ENCODE measurements around the gene LRRC75A.
"Not testable (repeated sequence)": the region's sequence is repeated elsewhere in the genome, so short reads cannot be mapped to it uniquely, and the experiment has no call there.

Gene LRRC75A

DNA sequence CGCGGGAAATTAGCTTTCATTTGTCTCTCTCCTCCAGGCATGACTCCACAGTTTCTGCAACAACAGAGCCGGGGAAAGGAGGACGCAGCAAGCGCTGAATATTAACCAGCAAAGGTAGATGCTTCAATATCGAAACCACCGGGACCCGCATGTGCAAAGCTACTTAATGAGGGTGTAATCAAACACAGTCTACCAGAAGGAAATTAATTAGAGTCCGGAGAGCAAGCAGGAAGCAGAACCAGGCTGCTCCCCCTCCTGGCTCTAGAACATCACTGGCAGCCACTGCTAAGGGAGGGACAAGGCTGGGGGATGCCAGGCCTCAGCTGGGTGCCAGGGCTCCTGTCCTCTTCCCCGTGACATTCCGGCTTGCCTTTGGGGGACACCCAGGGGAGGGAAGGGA is 21.7 kb downstream of the LRRC75A start:
- no peak for DNase-seq

DNA sequence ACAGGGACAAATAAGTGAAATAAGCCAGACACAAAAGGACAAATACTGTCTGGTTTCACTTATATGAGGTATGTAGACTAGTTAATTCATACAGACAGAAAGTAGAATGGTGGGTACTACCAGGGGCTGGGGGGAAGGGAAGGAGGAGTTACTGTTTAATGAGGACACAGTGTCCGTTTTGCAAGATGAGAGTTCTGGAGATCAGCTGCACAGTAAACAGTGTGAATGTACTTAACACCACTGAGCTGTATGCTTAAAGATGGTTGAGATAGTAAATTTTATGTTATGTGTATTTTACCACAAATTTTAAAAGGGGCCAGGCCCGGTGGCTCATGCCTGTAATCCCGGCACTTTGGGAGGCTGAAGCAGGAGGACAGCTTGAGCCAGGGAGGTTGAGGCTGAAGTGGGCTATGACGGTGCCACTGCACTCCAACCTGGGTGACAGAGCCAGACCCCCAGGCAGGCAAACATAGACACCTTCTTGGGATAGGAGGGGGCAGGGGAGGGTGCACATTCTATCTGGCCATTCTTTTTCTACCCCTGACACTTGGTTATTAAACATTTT is 23.5 kb downstream of the LRRC75A start:
- no peak for DNase-seq

DNA sequence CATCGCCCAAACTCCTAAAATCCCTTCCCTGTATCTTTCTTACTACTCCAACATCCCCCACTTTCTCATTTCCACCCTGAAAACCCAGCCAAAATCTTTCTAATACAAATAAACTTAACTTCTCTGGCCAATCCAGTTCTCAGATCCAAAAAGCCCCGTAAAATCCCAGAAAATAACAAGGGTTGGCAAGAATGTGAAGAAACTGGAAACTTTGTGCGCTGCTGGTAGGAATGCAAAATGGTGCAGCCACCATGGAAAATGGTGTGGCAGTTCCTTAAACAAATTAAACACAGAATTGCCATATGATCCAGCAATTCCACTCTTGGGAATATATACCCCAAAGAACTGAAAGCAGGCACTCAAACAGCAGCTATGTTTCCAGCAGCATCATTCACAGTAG is 24.1 kb downstream of the LRRC75A start:
- no peak for DNase-seq

DNA sequence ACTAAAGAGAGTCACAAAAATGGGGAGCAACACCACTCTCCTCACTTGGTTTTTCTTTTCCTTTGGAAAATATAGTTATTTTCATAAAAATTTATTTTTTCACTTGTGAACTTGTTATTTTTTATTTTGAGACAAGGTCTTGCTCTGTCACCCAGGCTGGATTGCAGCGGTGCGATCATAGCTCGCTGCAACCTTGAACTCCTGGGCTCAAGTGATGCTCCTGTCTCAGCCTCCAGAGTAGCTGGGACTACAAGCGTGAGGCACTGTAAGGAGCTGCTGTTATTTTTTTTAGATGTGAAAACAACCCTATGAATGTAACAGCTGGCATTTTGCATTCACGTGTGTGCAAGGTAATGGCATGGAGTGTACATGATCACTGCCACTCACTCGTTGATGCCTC is 24.9 kb downstream of the LRRC75A start:
- no peak for DNase-seq

DNA sequence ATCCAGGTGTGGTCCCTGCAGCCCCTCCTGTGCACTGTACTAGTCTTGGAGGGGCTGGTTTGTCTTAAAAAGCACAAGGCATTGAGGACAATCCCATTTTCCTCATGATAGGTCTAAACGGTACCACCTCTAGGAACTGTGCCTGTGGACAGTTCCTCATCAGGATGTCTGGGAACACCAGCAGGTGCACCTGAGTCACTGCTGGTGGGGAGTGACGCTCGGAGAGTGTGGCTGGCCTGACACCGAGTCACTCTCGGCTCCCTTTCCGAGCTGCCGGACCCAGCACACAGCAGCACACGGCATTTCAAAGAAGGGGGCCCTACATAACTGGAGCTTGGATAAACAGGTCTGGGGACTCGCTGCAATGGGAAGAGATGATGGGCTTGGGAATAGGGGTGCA is 25.6 kb downstream of the LRRC75A start:
- no peak for DNase-seq

DNA sequence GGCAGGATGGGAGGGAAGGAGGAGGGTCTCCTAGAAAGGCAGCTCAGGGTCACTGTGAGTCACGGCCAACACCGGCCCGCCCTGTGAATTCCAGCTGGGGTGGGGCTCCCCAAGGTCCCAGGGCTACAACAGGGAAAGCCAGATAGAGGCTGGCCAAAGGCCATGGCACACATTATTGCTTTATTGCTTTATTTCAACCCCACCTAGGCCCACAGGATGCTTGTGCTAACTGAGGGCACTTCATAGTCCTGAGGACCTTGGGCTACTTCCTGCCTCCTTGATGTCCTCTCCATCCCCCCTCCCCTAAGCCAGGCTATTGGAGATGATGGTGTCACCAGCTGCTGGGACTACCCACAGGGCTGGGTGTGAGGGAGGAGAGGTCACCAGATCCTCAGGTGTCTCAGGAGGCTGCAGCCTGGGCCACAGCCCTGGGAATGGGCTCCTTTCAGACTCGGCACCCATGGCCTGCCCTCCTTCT is 26.1 kb downstream of the LRRC75A start:
- DNase-seq, result no peak

DNA sequence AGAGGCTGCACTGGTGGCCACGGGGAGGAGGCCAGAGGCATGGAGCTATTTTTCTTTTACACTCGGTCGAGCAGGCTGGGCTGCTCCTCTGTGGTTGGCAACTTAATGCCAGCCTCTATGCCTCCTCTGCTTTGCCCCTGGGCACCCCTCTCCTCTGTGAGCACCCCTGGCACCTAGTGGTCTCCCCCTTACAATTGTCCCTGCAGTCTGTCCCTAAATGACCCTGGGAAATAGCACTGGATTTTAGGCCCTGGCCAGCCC is 27.0 kb downstream of the LRRC75A start:
- DNase-seq, result no peak

DNA sequence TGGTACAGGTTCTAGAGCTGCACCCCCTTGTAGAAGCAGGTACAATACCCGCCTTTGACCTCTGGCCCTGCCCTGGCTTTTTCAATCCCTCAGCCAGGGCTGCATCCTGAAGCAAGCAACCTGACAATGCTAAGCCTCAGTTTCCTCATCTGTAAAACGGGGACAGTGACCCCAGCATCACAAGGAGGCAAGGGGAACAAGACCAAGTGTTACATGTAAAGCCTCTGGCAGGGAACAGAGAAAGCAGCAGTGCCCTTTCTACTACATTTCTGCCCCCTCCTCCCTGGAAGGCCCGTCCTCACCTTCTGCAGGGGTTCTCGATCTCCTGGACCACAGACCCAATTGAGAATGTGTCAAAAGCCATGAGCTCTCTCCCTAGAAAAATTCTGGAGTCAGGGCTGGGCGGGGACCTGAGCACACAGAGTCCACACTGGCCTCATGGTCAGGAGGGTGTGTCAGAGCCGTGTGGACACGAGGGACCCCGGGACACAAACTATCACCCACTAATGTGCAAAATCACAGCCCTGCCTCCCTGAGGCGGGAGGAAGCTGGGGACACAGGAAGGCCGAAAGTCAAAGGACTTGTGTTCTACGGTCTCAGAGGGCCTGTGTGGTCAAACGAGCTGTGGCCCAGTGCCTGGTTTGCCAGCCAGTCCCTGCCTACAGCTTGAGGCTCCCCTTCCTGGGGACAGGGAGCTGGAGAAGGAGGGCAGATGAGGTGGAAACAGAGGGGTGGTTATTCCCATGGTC is 27.5 kb downstream of the LRRC75A start:
- no peak for DNase-seq

DNA sequence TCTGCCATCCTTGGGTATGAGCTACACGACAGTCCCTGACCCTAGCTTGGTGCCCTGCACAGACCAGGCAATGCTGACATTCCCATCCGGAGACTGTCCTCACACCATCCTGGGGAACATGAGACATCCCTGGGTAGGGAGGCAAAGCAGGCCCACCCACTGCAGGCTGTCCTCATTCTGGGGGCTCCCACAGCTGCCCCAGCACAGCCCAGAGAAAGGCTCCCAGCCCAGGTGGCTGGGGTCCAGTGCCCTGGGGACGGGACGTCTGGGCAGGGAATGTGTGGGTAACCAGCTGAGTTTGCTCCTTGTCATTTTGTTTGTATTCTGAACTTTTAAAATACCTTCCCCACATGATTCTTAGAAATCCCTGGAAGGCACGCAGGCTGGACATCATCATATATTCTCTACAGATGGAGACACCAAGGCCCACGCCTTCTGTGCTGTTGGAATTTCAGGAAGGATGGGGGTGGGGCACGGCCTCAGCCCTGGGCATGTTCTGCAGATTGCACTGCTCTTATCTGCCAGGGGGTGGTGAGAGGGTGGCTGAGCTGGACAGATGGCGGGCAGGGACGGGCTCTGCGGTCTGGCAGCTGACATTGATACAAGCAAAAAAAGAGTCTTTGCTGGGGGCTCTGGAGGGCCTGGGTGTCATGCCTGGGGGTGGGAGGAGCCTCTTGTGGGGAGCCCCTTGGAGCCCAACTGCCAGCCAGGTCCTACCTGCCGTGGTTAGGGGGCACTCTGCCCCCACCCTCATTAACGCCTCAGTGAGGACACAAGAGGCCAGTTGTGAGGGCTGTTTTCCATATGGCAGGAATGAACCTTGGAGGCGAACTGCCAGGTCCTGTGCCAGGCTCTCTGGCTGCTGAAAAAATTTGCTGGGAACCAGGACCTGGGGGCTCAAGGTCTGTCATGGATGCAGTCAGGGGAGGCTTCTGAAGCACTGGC is 28.4 kb downstream of the LRRC75A start:
- no peak for DNase-seq

DNA sequence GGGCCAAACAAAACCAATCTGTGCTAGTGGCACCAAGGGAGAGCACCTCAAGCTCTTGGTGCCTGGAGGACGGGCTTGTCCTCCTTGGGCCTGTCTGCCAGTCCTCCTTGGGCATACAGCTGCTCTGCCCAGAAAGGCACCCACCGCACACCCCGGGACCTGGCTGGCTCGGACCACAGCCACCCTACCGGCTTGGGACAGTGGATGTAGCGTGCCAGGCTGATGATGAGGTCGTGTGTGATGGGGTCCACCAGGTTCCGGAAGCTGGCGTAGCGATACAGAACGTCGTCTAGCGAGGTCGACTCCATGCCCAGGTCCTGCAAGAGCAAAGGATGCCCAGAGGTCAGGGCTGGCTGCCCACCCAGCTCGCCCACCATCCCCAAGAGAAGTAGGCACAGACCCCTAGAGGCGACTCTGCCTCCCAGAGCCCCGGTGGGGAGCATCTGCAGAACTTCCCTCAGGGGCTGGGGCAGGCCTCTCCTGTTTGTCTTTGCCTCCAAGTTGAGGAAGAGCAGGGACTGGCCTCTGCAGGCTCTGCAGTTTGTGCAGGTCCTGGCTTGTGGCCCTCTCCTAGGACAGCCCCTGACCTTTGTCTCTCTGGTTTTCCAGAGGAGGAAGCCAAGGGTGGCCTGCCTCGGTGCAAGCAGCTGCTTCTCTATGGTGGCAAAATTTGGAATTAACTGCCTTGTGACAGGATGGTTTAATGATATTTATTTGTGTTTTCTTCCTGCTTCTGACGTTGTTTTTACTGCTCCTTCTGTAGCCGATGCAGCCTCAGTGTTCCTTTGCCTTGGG is 29.7 kb downstream of the LRRC75A start:
- no peak for DNase-seq

DNA sequence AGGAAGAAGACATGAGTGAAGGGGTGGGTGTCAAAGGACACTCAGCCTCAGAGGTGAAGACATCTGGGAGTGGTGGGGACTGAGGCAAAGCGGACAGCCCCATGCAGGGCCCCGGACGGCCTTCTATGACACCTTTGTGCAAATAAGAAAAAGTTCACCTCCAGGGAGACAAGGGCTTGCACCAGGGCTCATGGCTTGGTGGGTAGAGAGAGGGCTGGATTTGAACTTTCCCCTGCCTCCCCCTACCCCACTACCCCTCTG is 30.5 kb downstream of the LRRC75A start:
- no peak for DNase-seq

DNA sequence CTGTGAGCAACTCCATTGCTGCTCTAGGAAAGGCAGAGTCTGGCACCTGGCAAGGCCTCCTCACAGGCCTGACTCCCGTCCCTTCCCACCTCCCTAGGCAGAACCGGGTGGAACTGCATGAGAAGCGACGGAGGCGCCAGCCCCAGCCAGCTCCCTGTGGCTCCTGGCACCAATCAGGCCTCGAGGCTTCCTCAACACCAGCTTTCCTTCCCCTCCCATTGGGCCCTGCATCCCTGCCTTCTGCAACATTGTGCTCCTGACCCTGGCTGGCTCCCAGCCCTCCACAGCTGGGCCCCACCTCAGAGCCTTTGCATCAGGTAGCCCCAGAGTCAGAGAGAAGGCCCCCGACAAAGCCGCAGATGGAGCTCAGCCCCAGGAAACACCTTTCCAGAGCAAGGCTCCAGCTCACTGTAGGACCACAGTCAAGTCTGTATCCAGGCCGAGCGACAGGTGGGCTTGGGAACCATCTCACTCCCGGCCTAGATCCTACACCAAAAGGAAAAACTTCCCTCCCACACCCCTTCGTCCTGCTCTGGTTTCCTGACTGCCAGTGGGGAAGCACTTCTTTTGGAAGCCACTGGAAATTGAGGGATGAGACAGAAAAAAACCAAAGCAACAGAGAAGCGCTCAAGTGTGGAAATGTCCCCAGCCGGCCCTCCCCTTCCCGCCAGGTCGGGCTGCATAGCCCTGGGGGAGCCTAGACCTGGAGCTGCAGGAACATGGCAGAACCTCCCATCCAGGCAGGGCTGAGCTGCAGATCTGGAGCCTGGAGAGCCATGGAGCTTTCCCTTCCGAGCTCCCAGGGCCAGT is 31.0 kb downstream of the LRRC75A start:
- no peak for DNase-seq

DNA sequence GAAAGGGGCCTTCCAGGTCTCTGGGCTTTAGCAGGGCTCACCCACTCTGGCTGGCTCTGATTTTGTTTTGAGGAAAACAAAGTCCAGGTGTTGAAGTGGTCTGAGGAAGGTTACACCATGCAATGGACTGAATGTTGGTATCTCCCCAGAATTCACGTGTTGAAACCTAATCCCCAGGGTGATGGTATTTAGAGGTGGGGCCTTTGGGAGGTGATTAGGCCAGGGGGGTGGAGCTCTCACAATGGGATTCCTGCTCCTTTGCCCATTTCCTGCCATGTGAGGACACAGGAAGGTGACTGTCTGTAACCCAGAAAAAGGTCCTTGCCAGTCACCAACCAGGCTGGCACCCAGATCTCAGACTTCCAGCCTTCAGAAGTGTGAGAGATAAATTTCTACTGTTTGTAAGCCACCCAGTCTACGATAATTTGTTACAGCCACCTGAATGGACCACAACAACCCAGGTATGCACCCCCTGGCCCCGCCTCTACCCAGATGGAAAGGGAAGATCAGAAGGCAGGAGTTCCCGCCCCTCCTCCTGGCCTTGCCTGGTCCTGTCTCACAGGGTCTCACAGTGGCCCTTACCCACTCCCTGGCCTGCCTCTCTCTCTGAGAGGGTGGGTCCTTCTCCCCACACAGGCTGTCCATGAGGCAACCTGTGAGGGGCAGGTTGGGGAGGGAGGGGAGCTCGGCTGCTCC is 32.0 kb downstream of the LRRC75A start:
- no peak for DNase-seq

DNA sequence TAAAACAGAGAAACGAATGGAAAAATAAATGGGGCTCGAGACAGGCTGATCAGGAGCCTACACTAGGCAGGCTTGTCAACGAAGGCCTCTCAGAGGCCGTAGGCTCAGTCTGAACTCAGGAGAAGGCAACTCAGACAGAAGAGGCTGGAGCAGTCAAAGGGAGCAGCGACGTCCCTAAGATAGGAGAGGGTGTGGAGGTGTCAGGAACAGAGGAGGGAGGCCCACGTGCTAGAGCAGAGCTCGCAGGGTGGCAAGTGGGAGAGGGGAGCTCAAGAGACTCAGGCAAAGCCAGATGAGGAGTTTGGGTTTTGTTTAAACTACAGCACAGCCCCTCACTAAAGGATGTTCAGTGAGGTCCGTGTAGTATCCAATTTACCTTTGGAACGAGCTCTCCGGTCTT is 32.7 kb downstream of the LRRC75A start:
- DNase-seq, result no peak

DNA sequence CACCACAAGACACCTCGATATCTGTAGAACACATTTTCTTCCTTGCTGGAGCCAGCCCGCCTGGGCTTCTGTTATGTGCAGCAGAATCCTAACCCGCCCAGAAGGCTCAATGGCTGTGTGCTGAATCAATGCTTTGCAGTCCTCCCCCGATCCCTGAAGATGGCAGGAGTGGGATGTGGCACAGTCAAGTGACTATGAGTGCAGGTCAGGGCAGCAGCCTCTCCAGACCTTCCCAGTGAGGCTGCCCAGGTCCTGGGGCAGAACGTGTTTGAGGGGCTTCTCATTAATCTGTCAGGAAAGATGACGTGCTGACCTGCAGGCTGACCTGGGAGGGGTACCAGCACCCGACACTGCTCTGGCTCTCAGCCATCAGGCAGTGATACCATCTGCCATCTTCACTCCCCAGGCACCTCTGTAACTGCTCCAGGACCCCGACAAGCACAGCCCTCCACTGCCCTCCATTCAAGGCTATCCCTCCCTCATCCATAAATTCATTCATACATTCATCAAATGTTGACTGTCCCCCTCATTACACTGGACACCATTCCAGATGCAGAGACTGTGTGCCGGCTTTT is 35.2 kb downstream of the LRRC75A start:
- DNase-seq, result no peak

DNA sequence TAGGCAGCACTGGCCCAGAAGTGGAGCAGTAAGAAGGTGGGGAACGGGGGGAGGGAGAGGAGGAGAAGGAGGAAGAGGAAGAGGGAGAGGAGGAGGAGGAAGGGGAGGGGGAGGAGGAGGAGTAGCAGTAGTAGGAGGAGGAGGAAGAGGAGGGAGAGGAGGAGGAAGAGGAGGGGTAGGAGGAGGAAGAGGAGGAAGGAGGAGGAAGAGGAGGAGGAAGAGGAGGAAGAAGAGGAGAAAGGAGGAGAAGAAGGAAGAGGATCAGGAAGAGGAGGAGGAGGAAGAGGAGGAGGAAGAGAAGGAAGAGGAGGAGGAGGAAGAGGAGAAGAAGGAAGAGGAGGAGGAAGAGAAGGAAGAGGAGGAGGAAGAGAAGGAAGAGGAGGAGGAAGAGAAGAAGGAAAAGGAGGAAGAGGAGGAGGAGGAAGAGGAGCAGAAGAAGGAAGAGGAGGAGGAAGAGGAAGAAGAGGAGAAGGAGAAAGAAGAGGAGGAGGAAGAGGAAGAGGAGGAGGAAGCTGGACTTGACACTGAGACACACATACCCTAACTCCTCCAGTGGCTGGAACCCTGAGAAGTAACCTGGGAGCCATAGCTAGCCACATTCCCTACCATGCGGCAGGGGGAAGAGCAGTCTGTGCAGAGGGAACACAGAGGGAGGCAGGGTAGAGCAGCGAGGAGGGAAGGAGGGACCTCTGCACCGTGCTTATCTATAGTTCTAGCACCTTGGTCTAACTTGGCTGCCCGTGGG is 35.8 kb downstream of the LRRC75A start:
- no peak for DNase-seq

DNA sequence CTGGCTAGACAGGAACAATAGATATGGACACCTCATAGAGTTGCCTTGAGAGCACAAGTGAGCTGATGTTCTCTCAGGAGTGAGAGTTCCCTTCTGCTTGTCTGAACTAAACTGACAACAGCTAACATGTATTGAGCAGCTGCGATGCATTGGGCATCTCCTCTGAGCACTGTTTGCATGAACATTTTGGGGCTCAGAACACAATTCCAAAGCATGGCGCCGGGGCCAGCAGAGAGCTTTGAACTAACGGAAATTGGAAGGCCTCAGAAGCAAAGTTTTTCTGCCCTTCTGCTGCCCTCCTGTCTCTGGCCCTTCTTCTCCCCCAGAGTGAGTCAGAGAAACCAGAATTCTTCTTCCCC is 38.5 kb downstream of the LRRC75A start:
- no peak for DNase-seq

DNA sequence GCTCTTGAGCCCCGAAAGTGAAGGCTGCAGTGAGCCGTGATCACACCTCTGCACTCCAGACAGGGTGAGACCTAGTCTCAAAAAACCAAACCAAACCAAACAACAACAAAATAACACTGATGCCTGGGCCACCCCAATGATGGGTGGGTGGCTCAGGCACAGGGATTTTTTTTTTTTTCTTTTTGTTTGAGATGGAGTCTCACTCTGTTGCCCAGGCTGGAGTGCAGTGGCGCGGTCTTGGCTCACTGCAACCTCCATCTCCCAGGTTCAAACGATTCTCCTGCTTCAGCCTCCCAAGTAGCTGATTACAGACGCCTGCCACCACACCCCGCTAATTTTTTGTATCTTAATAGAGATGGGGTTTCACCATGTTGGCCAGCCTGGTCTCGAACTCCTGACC is 39.7 kb downstream of the LRRC75A start:
- not testable (repeated sequence) for DNase-seq

DNA sequence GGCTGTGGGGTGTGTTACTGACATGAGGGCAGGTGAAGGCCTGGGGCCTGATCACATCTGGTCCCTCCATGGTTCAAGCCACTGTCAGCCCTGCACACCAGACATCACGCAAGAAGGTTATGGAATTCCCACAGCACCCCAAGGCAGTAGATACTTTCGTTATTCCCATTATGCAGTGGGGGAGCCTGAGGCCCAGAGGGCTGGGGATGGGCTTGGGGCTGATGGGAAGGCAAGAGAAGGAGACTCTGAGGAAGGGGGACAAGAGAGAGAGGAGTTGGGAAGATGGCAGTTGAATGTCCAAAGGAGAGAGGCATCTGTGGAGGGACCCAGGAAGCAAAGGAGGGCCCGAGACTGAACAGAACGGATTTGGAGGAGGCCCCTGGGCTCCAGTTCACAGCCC is 42.0 kb downstream of the LRRC75A start:
- DNase-seq, result no peak

DNA sequence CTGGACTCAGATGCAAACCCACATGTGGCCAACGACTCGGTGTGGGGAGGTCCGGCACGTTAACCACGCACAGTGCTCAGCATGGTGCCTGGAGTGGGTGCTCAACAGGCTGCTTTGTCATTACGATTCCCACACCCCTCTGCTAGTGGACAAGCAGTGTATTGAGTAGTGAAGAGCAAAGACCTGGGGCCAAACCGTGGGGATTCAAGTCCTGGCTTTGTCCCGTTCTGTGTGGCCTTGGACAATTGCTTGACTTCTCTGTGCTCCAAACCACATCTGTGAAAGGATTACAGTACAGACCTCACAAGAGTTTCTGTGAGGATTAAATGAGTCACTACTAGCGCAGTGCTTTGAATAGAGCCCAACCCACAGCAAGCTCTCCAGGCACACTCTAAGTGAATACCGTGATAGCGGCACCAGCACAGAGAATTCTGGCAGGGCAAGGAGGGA is 42.8 kb downstream of the LRRC75A start:
- DNase-seq, result no peak

DNA sequence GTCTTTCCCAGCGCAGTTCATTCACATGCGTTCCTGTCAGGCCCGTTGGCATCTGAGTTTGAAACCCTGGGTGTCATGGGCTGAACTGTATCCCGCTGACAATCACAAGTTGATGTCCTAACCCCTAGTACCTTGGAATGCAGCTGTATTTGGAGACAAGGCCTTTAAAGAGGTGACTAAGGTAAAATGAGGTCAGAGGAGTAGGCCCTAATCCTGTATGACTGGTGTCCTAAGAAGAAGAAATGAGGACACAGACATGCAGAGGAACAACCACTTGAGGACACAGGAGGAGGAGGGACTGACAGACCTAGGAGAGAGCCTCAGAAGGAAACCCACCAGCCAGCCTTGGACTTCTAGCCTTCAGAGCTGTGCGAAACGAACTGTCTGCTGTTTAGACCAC is 43.5 kb downstream of the LRRC75A start:
- DNase-seq, result no peak
